ENCODE data around the gene HS3ST6.

- TF ChIP-seq CTCF (IDR thresholded peaks at IDR 0.05; ENCODE audit: low read length) (no peak), EZH2 (IDR thresholded peaks at IDR 0.05; ENCODE audit: borderline replicate concordance, low read length) (no peak)
Observed at GRCh38 chr16:1915732-1916639, 2.2 kb downstream of the HS3ST6 start.
